Measurements from ENCODE around the gene ZBTB34.

ZBTB34 gene

DNA sequence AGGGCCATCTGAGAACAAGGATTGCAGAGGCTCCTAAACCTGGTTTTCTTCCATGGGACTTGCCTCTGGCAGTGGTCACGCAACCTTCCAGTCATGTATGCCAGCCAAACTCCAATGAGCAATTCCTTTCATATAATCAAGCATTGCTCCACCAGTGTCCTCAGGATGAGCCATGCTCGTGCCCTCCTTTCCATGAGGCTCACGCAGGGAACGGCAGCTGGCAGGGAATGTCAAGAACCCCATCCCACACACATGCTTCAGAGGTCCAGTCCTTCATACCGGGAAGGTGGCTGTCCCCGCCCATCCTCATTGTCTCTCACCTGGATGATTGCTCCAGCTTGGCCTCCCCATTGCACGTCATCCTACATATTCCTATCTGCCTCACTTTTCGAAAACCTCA is 13.4 kb upstream of the ZBTB34 start:
- DNase-seq, result no peak

DNA sequence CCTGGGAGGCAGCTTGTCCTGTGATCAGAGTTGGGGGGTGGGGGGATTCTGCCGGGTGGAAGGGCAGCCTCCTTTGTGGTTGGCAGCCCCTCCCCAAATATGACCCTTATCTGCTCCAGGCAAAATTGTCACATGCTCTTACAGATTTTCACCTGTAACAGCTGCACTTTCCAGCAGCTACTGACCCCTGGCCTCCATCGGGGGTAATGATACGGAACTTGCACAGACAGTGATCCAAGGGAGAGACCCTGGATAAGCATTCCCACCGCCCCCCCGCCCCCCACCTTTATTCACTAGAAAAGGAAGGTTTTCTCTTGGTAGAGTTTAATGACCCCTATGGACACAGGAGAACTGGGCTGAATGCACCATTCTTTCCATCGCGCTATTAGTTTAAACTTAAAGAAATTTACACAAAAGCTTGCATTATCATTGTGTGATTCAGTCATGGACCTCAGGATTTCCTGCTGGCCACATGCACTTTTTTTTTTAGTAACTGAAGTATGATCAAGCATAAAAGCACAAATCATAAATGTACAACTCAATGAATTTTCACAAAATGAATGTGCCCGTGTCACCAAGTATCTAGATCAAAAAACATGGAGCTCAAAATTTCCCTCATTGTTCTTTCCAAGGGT is 10.7 kb upstream of the ZBTB34 start:
- DNase-seq, result no peak

DNA sequence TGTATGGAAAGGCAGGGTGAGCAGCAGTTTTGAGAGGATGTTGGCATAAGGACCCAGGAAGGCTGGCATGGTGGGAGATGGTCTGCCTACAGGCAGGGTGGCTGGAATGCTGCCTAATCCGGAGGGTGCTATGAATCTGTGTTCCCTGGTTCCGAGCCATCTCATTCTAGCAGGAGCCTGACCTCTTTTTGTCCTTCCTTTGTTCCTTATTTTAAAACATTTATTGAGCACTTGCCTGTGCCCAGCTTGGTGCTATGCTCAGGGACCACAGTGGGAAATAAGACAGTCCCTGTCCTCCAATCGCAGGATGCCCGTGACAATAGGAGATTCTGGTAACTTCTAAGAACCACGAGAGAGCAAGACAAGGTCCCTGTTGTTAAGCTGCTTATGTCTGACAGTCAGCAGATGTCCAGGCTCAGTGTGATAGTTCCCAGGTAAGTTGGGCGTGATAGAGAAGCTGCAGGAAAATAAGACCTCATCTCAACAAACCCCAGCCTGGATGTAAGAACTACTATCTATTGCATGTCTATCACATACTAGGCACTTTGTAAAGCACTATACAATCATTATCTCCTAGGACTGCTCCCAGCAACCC is 9.1 kb upstream of the ZBTB34 start:
- DNase-seq, result no peak

DNA sequence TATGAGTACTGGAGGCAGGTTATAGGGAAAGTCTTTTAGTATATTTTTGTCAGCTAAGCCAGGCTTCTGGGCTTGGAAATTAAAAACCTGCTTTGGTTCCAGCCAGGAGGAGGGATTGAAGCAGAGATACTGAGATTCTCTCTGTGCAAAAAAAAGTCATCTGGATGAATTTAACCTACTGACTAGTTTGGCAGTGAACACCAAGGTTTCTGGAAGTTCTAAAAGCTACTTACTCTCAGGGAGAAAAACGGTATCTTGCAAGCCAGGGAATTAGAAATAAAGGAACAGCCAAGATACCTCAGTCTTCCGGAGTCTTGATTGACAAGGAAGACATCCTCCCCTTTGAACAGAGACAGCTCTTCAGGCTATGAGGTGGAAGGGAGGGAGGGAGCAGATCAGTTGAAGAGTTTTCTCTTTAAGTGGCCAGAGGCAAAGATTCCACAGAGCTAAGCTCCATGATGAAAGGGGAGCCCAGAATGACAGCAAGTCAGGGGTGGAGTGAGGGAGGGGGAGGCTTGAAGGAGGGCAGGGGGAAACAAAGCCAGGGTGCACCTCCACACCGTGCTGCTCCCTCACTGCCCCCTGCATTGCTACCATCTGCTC is 8.3 kb upstream of the ZBTB34 start:
- DNase-seq, result no peak

DNA sequence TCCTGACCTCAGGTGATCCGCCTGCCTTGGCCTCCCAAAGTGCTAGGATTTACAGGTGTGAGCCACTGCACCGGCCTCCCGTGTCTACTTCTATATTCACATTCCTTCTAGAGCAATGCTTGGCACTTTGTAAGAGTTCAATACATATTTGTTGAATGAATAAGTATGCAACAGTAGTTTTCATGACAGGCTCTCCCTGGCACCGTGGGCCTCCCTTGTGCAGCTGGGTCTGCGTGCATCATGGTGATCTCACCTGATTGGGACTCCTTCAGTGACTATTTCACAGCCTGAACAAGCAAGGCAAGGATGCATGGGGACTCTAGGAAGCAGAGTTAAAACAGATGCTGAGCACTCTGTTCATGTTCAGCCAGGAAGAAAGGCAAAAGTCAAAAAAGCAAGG is 6.8 kb upstream of the ZBTB34 start:
- no peak for DNase-seq

DNA sequence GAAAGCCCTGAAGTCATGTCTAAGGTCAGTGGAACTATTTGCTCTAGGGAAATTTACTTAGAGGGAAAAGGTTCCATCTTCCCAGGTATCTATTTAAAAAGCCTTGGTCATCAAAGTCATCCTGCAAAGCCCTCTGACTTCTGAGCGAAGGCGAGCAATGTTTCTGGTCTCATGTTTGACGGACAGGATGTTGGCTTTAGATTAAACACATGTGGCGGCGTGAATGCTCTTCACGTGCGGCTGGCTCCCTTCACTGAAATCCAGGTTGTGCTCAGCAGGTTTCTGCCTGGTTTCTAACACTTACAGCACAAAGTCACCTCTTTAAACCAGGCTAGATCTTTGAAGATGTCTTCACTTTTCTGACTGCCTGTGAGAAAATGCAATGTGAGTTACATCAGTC is 5.7 kb upstream of the ZBTB34 start:
- DNase-seq, result no peak

DNA sequence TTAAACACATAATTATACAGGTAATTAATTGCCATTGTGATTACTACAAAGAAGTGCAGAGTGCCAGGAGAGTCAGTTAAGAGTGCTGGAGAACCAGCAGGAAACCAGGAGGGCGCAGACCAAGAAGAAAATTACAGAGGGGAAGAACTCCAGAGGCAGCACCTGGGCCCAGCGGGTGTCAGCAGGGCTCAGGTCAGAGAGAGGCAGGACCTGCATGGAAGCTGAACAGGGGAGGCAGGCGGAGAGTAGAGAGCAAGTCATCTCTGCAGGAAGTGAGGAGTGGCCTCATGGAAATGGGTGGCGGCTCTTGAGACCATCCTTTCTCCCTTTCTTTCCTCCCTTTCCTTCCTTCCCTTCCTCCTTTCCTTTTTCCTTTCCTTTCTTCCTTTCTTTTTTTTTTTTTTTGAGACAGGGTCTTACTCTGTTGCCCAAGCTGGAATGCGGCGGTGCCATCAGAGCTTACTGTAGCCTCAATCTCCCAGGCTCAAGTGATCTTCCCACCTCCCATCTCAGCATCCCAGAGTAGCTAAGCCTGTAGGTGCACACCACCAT is 4.0 kb upstream of the ZBTB34 start:
- peak; percentile 80 for DNase-seq

DNA sequence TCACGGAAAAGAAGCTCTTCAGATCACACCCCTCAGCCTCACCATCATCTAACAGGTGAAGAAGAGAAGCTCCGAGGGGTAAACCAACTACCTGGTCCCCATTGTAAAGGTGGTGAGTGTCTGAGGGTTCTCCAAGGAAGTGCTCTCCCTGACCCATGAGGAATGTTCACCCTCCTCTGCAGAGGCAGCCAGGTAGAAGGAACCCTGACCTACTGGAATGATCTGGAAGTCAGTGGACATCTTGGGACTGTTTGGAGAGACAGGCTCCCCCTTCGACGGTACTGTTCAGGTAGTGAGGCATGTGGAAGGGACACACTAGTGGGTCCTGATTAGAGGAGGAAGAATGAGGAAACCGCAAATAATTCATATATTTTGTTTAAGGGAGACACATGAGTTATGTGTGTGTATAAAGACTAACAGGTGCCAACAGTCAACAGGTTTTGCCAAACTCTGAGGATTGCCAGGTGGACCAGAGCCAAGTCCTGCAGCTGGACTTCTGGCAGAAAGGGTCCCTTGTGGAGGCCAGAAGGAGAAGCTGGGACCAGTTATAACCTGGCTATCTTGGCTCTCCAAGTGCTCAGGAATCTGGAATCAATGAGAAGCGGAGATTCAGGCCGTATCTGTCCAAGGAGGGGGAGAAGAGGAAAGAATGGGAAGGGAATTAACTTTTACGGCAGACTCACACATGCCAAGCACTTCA is 3.0 kb upstream of the ZBTB34 start:
- peak; percentile 74 for DNase-seq

DNA sequence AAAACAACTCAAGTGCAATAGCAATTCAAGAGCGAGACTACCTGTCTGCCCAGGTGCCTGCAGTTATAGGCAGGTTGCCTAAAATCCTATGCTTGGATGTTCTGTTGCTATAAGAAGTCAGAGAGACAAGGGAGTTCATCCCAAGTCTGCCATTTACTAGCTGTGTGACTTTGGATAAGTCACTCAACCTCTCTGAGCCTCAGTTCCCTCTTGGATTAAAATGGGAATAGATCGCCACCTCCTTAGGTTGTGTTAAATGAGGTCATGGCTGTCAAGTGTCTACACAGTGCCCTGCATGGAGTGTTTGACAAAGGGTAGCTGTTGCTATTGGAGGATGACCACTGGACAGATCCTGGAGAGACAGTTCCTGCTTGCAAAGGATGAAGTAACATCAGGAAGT is 1.3 kb upstream of the ZBTB34 start:
- DNase-seq, result no peak

DNA sequence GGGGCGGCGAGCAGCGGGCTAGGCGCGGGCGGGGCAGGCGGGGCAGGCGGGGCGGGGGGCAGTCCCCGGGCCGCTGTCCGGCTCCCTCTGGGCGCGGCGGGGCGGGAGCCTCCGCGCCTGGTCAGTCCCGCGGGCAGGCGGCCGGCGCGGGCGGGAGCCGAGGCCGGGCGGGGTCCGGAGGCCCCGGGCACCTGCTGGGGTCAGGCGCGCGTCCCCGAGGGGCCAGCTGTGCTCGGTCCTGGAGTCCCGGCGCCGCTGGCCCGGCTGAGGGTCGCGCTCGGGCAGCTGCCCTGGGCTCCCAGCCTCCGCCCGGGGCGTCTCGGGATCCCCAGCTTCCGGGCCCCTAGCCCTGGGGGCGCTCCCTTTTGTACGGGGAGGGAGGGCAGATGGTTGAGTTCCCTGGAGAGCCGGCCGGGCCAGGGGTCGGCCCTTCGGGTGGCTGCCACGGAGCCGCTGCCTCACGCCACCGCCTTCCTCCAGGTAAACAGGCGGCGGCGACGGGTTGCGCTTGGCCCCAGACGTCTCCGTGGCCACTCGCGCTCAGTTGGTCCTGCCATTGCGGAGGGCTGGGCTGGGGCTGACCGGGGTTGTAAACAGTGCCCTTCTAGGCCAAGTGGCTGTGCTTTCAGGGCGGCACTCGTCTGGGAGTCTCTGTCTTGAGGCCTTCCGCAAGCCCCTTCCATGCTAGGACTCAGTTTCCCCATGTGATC is 473 bp downstream of the ZBTB34 start:
- no peak for DNase-seq

DNA sequence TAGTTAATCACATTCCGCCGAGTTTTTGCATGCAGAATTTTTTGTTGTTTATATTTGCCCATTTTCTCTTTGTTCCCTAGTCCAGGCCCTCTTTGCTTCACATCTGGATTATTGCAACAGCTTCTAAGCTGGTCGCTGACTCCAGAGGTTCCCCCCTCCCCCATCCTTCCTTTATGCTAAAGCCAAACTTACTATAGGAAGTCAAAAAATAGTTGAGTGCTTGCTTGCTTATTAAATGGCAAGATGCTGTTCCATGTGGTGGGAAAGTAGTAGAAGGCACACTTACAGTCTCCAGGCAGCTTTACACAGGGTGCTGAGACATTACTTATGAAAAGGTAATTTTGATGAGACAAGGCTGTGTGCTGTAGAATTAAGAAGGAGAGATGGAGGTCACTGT is 1.3 kb downstream of the ZBTB34 start:
- no peak for DNase-seq

DNA sequence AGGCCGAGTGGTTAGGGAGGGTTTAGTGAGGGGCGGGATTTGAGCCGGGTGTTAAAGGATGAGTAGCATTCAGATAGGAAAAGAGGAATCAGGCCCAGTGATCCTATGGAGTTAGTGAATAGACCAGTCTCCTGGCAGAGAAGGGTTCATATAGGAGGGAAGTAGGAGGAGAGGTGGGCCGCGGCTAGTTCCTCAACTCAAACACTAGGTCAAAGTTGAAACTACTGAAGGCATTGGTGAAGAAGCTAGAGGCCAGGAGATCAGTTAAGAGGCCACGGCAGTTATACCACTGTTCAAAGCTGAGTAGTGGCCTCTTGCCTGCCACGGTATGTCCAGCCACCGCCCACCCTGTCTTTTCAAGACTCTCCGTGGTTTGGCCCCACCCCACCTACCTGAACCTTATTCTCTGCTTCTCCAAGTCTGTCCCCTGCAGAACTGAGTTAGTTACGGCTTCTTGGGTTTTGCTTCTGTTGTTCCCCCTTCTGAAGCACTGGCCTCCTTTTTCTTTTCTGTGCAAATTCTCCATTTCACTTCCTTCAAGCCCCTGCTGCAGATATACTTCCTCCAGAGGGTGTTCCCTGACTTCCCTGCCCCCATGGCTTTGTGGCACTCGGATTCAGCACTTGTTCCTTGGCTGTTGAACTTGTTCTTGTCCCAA is 1.8 kb downstream of the ZBTB34 start:
- no peak for DNase-seq

DNA sequence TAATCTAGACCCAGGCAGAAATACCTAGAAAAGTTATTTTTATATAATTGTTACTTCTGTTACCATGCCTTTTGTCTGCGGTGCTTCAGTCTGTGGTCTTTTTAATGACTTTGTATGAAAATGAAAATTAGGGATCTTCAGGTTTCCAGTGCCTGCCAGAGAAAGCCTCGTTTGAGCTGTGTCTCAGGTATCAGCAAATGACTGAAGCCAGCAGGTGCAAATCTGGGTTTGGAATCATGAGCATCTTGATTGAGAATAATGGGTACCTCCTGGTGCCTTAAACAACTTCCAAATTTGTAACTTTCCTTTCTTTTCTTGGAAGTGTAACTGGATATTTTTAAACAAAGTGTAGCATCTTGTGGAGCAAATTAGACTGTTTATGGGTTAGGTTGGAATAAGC is 4.3 kb downstream of the ZBTB34 start:
- no peak for DNase-seq

DNA sequence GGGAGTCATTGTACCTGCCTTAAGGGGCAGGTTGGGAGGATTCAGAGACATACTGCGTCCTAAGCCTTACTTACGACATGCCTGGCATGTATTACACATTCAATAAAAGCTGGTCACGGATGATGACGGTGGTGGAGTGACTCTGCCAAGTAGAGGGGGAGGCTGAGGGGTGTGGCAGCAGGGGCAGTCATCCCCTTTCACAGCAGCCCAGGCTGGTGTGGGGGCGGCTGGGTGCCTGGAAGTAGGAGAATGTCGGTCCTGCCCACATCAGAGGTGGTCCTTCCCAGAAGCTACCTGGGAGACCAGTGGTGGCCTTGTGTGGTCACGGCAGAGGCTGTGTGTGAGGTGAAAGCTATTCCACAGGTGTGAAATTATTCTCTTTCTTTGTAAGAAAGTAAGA is 8.9 kb downstream of the ZBTB34 start:
- DNase-seq, result no peak

DNA sequence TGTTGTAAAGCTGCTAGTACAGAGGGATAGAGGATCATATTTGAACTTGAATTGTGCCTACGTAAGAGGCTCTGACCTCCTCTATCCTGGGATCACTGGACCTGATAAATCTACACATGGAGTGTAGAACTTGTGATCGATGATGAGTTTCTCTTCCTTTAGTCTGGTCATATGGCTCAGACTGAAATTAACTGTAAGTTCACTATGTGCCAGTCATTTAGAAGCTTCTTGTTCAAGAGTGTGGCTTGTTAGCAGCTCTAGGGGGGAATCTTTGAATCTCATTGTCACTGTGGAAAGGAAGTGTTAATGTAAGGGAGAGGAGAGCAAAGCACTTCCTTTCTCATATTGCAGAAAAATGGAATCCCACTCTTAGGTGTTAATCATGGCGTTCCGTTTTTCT is 12.1 kb downstream of the ZBTB34 start:
- no peak for DNase-seq

DNA sequence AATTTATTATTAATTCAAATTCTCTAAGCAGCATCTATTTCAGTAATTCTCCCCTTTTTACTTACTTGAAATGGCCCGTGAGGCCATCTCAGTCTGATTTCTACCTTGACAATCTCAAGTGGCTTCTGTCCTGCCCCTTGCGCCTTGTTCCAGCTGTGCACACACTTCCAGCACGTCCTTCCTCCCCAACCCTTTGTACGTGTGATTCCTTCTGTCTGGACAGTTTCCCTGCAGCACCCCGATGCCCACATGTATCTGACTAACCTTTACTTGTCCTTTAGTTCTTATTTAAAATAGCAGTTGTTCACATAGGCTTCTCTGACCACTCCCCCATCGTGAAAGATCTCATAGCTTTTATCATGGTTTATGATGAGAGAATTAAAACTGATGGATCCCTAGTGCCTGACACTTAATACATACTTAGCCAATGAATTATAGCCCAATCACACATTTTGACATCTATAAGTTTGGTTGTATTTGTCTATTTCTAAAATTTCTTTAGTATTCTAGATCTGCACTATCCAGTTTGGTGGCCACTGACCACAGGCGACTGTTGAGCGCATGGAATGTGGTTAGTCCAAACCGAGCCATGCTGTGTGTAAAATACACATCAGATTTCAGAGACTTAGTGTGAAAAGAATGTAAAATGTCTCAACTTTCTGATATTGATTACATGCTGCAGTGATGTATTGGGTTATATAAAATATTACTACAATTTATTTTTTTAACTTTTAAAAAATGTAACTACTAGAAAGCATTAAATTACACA is 14.3 kb downstream of the ZBTB34 start:
- DNase-seq, result no peak

DNA sequence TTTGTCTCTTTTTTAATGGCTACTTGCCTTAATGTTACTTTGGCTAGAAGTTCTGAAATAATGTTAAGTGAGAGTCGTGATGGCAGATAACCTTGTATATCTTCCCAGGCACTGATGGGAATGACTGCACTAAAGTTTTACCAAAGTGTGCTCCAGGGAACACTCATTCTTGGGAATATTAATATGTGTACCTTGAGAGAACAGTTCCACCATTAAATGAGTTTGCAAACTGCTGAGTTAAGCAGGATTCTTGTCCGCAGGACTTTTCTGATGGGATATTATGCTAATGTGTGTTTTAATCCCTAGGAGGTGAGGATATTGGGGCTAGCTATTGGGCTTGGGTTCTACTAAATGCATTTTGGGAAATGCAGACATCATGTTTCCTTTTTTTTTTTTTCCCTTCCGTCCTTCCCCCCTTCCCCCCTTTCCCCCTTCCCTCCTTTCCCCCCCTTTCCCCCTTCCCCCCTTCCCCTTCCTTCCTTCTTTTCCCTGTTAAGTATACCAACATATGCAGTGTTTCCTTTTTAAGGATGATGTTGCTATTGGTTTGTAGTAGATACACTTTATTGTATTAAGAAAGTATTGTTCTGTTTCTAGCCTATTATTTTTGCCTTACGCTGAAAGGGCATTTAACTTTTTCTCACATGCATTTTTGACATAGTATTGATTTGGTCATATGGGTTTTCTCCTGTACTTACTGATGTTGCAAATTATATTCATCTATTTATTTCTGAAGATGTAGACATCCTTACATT is 15.5 kb downstream of the ZBTB34 start:
- no peak for DNase-seq

DNA sequence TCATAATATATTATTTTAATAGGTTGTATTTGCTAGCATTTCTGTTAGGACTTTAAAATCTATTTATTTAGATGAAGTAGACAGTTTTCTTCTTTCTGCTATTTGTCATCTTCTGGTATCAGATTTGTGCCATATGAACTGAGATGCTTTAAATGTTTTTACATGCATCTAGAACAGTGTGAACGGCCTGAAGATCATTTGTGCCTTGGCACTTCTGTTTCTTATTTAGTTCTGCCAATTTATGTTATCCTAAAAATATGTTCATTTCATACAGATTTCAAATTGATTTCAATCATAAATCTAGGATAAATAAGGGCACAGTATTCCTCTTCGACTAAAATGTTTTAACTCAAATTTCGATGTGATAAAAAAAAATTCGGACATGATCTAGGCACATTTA is 16.1 kb downstream of the ZBTB34 start:
- no peak for DNase-seq

DNA sequence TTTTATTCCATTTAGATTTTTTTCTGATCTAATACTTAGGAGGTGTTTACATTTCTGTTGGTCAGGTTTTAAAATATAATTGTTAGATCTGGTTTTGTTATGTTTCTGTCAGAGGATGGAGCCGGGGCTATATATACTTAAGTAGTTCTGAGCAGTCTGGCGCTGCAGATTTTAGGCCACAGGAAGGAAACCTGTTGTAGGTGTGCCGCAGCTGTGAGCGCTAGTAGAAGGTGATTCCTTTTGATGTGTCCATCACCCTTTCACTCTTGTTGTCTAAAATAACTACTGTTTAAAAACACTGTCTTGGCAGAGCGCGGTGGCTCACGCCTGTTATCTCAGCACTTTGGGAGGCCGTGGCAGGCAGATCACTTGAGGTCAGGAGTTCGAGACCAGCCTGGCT is 17.0 kb downstream of the ZBTB34 start:
- DNase-seq, result no peak

DNA sequence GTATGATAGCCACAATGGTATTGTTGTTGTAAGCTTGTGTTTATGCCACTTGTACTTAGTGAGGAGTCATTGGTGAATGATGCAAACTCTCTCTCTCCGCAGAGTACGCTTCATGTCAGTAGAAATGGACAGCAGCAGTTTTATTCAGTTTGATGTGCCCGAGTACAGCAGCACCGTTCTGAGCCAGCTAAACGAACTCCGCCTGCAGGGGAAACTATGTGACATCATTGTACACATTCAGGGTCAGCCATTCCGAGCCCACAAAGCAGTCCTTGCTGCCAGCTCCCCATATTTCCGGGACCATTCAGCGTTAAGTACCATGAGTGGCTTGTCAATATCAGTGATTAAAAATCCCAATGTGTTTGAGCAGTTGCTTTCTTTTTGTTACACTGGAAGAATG is 18.8 kb downstream of the ZBTB34 start:
- DNase-seq, result no peak

Measured in COR-L47 (cell line).